SK-N-SH (cell line): ENCODE results near the gene EPHB2.

ENCODE experiments used
- MAX ChIP-seq: IDR thresholded peaks from 2 replicates; pipeline ENCODE4 v1.4.0; 2012; ENCODE audit warnings: low read depth
- POLR2AphosphoS5 ChIP-seq: IDR thresholded peaks from 2 replicates; pipeline ENCODE4 v1.6.1; 2012; ENCODE audit warnings: low read depth, low read length
- RAD21 ChIP-seq: IDR thresholded peaks from 2 replicates; pipeline ENCODE4 v1.6.1; 2012; ENCODE audit warnings: mild to moderate bottlenecking, low read length
- REST ChIP-seq: IDR thresholded peaks from 2 replicates; pipeline ENCODE4 v1.6.1; 2012; ENCODE audit warnings: mild to moderate bottlenecking, low read depth, low read length, moderate library complexity
- SIN3A ChIP-seq: IDR thresholded peaks from 2 replicates; pipeline ENCODE4 v1.6.1; 2012; ENCODE audit warnings: low read depth, mild to moderate bottlenecking, low read length, moderate library complexity, borderline replicate concordance
- TF ChIP-seq, protein P1 (sequence below): fragments of 150-350 bp; IDR thresholded peaks from 2 replicates; pipeline ENCODE4 v1.6.1; 2017; ENCODE audit warnings: antibody characterized with exemption, low read length, low read depth, borderline replicate concordance
- TF ChIP-seq, protein P2 (sequence below): fragments of 200-600 bp; sonication (generic); IDR thresholded peaks from 2 replicates; pipeline ENCODE4 v1.6.1; 2017; ENCODE audit warnings: antibody characterized with exemption, mild to moderate bottlenecking, moderate library complexity

DNA sequence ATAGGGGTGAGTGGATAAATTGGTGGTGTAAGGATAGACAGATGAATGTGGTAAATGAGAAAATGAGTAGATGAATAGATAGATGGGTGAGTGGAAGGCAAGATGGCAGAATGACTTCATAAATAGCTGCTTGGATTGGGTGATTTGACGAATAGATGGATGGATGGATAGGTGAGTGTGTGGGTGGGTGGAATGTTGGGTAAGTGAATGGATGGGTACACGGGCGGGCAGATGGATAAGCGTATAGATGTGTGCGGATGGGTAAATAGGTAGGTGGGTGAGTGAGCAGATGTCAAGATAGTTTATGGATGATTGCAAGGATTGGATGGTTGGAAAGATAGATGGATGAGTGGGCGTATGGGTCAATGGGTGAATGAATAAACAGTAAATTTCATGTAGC, 59.3 kb downstream of the EPHB2 start:
- no peak for TF ChIP-seq RAD21
- no peak for TF ChIP-seq POLR2AphosphoS5
- TF ChIP-seq, protein P1, sequence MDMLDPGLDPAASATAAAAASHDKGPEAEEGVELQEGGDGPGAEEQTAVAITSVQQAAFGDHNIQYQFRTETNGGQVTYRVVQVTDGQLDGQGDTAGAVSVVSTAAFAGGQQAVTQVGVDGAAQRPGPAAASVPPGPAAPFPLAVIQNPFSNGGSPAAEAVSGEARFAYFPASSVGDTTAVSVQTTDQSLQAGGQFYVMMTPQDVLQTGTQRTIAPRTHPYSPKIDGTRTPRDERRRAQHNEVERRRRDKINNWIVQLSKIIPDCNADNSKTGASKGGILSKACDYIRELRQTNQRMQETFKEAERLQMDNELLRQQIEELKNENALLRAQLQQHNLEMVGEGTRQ: no peak
- TF ChIP-seq MAX: no peak
- TF ChIP-seq, protein P2, sequence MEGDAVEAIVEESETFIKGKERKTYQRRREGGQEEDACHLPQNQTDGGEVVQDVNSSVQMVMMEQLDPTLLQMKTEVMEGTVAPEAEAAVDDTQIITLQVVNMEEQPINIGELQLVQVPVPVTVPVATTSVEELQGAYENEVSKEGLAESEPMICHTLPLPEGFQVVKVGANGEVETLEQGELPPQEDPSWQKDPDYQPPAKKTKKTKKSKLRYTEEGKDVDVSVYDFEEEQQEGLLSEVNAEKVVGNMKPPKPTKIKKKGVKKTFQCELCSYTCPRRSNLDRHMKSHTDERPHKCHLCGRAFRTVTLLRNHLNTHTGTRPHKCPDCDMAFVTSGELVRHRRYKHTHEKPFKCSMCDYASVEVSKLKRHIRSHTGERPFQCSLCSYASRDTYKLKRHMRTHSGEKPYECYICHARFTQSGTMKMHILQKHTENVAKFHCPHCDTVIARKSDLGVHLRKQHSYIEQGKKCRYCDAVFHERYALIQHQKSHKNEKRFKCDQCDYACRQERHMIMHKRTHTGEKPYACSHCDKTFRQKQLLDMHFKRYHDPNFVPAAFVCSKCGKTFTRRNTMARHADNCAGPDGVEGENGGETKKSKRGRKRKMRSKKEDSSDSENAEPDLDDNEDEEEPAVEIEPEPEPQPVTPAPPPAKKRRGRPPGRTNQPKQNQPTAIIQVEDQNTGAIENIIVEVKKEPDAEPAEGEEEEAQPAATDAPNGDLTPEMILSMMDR: no peak
- no peak for TF ChIP-seq REST
- TF ChIP-seq SIN3A: no peak
